Rectal smooth muscle tissue (tissue), 1 donor: ENCODE results near the gene TRIM10.

Experiments
- H3K27ac ChIP-seq: one replicate; pipeline ENCODE4 v1.7.0; 2013; ENCODE audit warnings: low read depth, low read length, inconsistent platforms
- H3K27me3 ChIP-seq: one replicate; pipeline ENCODE4 v1.7.0; 2013; ENCODE audit warnings: low read length; ENCODE audit not compliant: control insufficient read depth, insufficient read depth
- H3K36me3 ChIP-seq: one replicate; pipeline ENCODE4 v1.7.0; 2013; ENCODE audit warnings: low read length; ENCODE audit not compliant: control insufficient read depth, insufficient read depth
- H3K4me1 ChIP-seq: one replicate; pipeline ENCODE4 v1.7.0; 2013; ENCODE audit warnings: low read length; ENCODE audit not compliant: control insufficient read depth, insufficient read depth
- H3K4me3 ChIP-seq: one replicate; pipeline ENCODE4 v1.7.0; 2013; ENCODE audit warnings: low read length
- H3K9ac ChIP-seq: one replicate; pipeline ENCODE4 v1.7.0; 2013; ENCODE audit warnings: low read length

The TRIM10 gene

DNA sequence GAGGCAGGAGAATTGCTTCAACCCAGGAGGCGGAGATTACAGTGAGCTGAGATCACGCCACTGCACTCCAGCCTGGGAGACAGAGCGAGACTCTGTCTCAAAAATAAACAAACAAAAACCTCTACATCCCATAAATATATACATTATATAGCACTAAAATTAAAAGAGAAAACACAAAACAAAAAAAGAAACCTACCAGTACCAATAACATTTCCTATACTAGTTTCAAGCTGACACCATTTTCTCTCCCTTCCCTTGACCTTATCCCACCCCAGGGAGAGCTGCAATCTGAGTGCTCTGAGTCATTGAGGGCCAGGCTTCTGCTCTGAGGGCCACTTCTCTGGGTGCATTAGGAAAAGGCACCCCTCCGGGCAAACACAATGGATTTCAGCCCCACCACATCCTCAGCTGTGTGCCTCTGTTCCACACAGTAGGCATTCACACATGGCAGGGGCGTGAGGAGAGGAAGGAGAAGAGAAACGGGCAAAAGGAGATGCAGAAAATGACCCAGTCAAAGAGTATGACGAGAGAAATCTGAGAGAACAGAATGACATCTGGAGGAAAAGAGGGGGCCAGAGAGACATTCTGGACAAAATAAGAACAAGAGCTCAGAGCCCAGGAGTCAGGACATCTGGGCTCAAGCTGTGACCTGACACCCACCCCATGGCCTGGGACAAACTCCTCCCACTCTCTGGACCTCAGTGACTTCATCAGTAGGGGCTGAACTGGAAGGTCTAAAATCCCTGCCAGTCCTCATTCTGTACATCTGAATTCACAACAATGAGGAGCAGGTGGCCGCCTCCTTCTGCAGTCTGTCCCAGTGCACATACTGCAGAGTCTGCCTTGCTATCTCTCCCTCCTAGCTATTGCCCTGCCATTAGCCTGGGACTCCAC is 34.0 kb upstream of the TRIM10 start:
- H3K36me3 ChIP-seq: peaks cover 40% of the 10 kb centered on the region
- no peak overlapping the region for H3K27ac ChIP-seq
- no peak overlapping the region for H3K9ac ChIP-seq
- no peak overlapping the region for H3K4me3 ChIP-seq
- H3K27me3 ChIP-seq: no peaks in the 10 kb centered on the region
- H3K4me1 ChIP-seq: no peaks in the 10 kb centered on the region

DNA sequence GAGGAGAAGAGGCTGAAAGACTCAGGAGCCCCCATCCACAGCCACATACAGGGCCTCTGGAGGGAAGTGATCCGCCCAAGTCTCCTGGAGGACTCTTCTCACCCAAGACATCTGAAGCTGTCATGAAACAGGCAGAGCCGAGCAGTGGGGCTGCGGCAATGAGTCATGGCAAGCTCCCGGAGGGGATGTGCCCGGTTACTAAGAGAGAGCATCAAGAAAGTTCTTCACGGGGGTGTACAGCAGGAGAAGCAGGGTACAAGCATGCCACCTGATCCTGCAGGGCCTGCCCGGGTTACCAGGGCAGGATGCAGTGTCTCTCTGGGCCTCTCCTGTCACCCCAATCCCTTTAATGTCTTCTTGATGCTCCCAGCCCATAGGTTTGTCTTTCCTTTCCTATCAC is 31.1 kb upstream of the TRIM10 start:
- H3K36me3 ChIP-seq: peaks cover 33% of the 10 kb centered on the region
- no peak overlapping the region for H3K9ac ChIP-seq
- no peaks in the 10 kb centered on the region for H3K4me1 ChIP-seq
- H3K4me3 ChIP-seq: no peak overlapping the region
- H3K27ac ChIP-seq: no peak overlapping the region
- no peaks in the 10 kb centered on the region for H3K27me3 ChIP-seq

DNA sequence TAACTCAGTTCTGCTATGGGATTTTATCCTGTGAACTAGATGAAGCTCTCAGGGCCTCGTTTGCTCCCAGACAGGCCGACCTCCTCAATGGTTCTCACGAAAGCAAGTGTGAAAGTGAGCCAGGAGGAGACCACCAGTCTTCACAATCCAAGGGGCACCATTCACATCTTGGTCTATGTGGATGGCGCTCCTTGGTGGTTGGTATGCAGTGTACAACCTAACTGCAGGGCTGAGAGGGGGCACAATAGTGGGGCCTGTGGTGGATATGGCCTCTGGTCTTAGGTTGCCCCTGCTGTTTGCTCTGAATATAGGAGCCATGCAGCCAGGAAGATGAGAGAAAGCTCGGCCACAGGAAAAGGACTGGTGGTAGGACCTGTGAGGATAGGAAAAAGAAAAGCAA is 27.5 kb upstream of the TRIM10 start:
- peaks cover 29% of the 10 kb centered on the region for H3K36me3 ChIP-seq
- no peaks in the 10 kb centered on the region for H3K4me1 ChIP-seq
- H3K9ac ChIP-seq: no peak overlapping the region
- H3K27ac ChIP-seq: no peak overlapping the region
- no peaks in the 10 kb centered on the region for H3K27me3 ChIP-seq
- H3K4me3 ChIP-seq: no peak overlapping the region

DNA sequence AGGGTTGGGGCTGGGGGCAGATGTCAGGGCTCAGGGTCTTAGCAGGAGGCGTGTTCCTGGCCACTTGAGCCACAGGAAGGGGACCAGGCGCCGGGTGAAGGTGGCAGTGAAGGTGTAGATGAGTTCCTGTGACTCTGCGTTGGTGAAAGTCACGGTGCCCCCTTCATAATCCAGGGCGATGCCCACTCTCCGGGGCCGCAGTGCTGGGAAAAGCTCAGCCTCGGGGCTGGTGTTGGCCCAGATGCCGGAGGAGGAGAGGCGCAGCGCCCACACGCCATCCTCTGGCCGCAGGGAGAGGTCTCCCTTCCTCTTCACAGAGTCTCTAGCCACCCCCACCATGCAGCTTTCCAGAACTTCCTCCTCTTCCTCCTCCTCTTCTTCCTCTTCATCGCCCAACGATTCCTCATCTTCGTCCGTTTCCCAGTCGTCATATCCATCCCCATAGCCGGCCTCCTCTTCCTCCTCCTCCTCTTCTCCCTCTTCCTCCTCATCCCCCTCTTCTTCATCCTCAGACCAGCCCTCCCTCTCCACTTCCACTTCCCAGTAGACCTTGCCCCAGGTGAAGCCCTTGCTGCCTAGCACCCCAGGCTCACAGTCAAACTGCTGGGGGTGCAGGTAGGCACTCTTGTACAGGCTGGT is 25.0 kb upstream of the TRIM10 start:
- Histone ChIP-seq H3K27me3 (no peaks in the 10 kb centered on the region), H3K36me3 (peaks cover 26% of the 10 kb centered on the region), H3K27ac (no peak overlapping the region), H3K4me3 (no peak overlapping the region), H3K4me1 (no peaks in the 10 kb centered on the region), H3K9ac (no peak overlapping the region)

DNA sequence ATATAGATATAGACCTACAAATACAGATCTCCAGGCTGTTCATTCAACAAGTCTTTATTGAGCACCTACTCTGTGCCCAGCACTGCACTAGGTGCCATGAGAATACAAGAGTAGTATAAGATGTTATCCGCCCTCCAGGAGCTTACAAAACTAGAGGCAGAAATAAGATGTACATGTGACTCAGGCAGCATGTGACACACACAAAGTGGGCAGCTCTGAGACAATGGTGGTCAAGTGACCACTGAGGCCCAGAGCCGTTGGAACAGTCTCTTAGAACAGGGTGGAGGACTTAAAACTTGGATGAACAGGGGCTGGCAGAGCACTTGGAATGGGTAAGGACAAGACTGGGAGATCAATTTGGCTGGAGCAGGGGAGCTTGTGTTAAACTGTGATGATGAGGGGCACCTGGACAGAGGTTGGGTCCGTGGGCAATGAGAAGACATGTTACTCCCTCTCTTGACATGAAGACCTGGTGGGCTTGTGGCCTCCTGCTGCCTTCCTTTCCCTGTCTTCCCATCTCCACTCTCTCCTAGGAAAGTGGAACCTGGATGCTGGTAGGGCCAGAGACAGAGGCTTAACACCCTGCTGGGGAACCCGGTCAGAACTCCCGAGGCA is 23.5 kb upstream of the TRIM10 start:
- no peaks in the 10 kb centered on the region for H3K4me1 ChIP-seq
- no peaks in the 10 kb centered on the region for H3K27me3 ChIP-seq
- no peak overlapping the region for H3K9ac ChIP-seq
- H3K27ac ChIP-seq: no peak overlapping the region
- H3K36me3 ChIP-seq: peaks cover 24% of the 10 kb centered on the region
- H3K4me3 ChIP-seq: no peak overlapping the region

DNA sequence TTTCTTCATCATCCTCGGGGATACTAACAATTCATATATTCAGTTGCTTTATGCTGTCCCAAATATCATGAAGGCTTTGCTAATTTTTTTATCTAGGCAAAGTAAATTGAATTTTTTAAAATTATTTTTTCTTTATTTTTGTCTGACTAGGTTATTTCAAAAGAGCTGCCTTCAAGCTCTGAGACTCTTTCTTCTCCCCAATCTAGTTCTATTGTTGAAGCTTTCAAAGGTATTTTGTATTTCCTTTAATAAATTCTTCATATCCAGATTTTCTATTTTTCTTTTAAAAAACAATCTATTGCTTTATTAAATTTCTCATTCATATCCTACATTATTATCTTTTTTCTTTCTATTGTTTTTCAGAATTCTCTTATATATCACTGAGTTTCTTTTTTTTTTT is 19.1 kb upstream of the TRIM10 start:
- Histone ChIP-seq H3K27me3 (no peaks in the 10 kb centered on the region), H3K4me3 (no peak overlapping the region), H3K9ac (no peak overlapping the region), H3K36me3 (no peaks in the 10 kb centered on the region), H3K4me1 (no peaks in the 10 kb centered on the region), H3K27ac (no peak overlapping the region)

DNA sequence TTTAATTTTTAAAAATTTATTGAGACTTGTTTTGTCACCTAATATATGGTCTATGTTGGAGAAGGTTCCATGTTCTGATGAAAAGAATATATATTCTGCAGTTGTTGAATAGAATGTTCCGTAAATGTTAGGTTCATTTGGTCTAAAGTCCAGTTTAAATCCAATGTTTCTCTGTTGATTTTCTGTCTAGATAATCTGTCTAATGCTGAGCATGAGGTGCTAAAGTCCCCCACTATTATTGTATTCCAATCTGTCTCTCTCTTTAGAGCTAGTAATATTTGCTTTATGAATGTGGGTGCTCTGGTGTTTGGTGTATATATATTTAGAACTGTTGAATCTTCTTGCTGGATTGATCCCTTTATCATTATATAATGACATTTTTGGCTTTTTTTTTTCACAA is 17.8 kb upstream of the TRIM10 start:
- H3K4me3 ChIP-seq: no peak overlapping the region
- H3K27me3 ChIP-seq: no peaks in the 10 kb centered on the region
- no peak overlapping the region for H3K9ac ChIP-seq
- H3K36me3 ChIP-seq: no peaks in the 10 kb centered on the region
- no peak overlapping the region for H3K27ac ChIP-seq
- no peaks in the 10 kb centered on the region for H3K4me1 ChIP-seq

DNA sequence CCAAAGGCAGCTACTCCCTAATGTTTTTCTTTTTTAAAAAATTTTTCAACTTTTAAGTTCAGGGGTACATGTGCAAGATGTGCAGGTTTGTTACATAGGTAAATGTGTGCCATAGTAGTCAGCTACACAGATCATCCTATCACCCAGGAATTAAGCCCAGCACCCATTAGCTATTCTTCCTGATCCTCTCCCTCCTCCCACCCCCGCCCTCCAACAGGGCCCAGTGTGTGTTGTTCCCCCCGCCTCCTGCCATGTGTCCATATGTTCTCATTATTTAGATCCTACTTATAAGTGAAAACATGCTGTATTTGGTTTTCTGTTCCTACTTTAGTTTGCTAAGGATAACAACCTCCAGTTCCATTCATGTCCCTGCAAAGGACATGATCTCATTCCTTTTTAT is 14.8 kb upstream of the TRIM10 start:
- Histone ChIP-seq H3K27ac (no peak overlapping the region), H3K27me3 (peaks cover 10% of the 10 kb centered on the region), H3K36me3 (no peaks in the 10 kb centered on the region), H3K9ac (no peak overlapping the region), H3K4me1 (no peaks in the 10 kb centered on the region), H3K4me3 (no peak overlapping the region)

DNA sequence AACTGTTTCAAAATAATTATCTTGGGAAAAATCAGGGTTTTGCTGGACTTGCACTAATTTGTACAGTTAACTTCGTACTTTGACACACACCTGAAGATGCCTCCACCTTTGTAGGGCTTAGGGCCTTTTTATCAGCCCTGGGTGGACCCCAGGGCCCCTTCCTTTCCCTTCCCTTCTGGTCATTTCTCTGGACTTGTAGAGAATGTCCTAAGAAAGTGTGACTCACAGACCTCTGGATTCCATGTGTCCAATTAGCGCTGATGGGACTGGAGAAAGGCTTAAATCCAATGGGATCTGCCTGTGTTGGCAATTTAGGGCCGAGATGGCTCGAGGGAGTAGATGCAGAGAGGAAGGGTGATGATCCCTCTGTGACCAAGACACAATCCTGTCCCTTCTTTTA is 11.7 kb upstream of the TRIM10 start:
- Histone ChIP-seq H3K4me1 (no peaks in the 10 kb centered on the region), H3K36me3 (no peaks in the 10 kb centered on the region), H3K27me3 (peaks cover 13% of the 10 kb centered on the region), H3K4me3 (no peak overlapping the region), H3K9ac (no peak overlapping the region), H3K27ac (no peak overlapping the region)

DNA sequence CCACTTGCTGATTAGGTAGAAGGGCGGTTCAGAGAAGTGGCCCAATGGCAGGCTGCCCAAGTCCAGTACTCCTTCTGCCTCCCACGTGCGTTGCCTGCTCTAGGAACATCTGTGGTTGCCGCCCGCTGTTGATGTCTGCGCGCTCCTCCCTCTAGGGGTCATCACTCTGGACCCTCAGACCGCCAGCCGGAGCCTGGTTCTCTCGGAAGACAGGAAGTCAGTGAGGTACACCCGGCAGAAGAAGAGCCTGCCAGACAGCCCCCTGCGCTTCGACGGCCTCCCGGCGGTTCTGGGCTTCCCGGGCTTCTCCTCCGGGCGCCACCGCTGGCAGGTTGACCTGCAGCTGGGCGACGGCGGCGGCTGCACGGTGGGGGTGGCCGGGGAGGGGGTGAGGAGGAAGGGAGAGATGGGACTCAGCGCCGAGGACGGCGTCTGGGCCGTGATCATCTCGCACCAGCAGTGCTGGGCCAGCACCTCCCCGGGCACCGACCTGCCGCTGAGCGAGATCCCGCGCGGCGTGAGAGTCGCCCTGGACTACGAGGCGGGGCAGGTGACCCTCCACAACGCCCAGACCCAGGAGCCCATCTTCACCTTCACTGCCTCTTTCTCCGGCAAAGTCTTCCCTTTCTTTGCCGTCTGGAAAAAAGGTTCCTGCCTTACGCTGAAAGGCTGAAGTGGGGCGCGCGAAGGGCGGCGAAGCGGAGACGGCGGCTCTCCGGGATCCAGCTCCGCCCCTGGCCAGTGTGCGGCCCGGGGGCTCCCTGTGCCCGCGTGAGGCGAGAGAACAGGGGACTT is 10.9 kb upstream of the TRIM10 start:
- H3K4me3 ChIP-seq: no peak overlapping the region
- H3K27ac ChIP-seq: no peak overlapping the region
- peaks cover 13% of the 10 kb centered on the region for H3K27me3 ChIP-seq

DNA sequence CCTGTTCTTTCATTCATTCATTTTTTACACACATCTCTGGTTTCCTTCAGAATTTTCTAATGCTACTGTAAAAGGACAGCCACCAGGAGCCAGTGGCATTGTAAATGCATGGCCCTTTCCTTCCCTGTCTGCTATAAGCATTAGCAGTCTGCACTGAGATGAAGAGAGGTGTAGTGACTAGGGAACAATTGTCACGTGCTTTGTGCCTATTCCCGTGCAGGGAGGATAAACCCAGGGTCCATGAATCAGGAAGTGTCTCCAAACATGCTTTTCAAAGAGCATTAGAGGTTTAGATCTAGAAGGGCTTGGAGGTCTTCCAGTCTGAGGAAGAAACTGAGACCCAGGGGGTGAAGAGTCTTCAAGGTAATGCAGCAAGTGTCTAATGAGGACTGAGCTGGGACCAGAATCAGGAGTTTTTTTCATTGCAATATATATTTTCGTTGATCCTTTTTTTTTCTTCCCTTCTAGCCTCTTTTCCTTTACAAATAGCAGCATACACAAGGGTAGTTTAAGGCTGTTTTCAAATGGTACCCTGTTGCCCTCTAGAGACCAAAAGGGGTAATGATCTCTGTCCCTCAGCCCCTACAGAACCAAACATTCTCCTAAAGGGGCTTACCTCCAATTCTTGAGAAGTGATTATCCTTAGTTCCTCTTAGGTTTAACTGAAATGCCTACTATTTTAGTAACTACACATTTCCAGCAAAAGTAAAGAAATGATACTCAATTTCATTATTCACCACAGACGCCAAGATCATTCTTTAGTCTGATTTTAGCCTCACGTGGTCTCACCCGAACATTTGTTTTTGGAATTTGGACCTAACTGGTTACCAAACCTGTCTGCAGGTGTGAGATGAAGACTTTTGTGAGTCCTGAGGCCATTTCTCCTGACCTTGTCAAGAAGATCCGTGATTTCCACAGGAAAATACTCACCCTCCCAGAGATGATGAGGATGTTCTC is 8.9 kb upstream of the TRIM10 start:
- Histone ChIP-seq H3K4me1 (no peaks in the 10 kb centered on the region), H3K9ac (no peak overlapping the region), H3K27ac (no peak overlapping the region), H3K27me3 (peaks cover 13% of the 10 kb centered on the region), H3K36me3 (no peaks in the 10 kb centered on the region), H3K4me3 (no peak overlapping the region)

More for the DNA sequence above, 10.9 kb upstream of the TRIM10 start:
- H3K9ac ChIP-seq: no peak overlapping the region
- no peaks in the 10 kb centered on the region for H3K36me3 ChIP-seq
- H3K4me1 ChIP-seq: no peaks in the 10 kb centered on the region
